ENCODE measurements around the gene GRIK1. TPM values are rescaled to one million over a fixed set of nuclear protein-coding genes. Genes with fewer than 3 reads are reported as not detected.

GRIK1 gene
- total RNA-seq, 4 donors from 2014 or later: 0.30 to 0.76 (median 0.36) TPM

GRCh38 chr21:29678626-29679025 is 261.2 kb downstream of the GRIK1 start:
- 81 to 92% methylated on average over 1 of the region's 1 CpG for WGBS, 2 donors
- TF ChIP-seq POLR2A (IDR thresholded peaks at IDR 0.05) (no peak), CTCF (IDR thresholded peaks at IDR 0.05) (no peak)
- intact Hi-C loops (cut with DNase I; ENCODE audit: low total_unique reads): no loop called here
- no peak overlapping the region for H3K4me3 ChIP-seq (ENCODE audit: low read depth, poor library complexity, severe bottlenecking)
- no peak for DNase-seq (ENCODE audit: low spot score in 2 of 2)

- no peak overlapping the region for H3K4me3 ChIP-seq (ENCODE audit: low read depth, poor library complexity, severe bottlenecking)
- TF ChIP-seq CTCF (IDR thresholded peaks at IDR 0.05) (no peak), POLR2A (IDR thresholded peaks at IDR 0.05) (no peak)
- intact Hi-C loops (cut with DNase I; ENCODE audit: low total_unique reads): no loop called here
- WGBS, 2 donors: 87 to 91% methylated on average over 4 of the region's 4 CpGs
- DNase-seq (ENCODE audit: low spot score in 2 of 2): no peak
Measured at GRCh38 chr21:29677326-29677725, 262.5 kb downstream of the GRIK1 start.

GRCh38 chr21:29676395-29676794 is 263.4 kb downstream of the GRIK1 start:
- no peak overlapping the region for H3K4me3 ChIP-seq (ENCODE audit: low read depth, poor library complexity, severe bottlenecking)
- no peak for TF ChIP-seq POLR2A (IDR thresholded peaks at IDR 0.05)
- DNase-seq (ENCODE audit: low spot score in 2 of 2): no peak
- whole genome bisulfite sequencing, 2 donors: 67 to 69% methylated on average over 4 of the region's 4 CpGs
- intact Hi-C loops (cut with DNase I; ENCODE audit: low total_unique reads): no loop called here

GRCh38 chr21:29675451-29675850 is 264.3 kb downstream of the GRIK1 start:
- TF ChIP-seq POLR2A (IDR thresholded peaks at IDR 0.05) (no peak), CTCF (IDR thresholded peaks at IDR 0.05) (no peak)
- no peak for DNase-seq (ENCODE audit: low spot score in 2 of 2)
- intact Hi-C loops (cut with DNase I; ENCODE audit: low total_unique reads): no loop called here
- no peak overlapping the region for H3K4me3 ChIP-seq (ENCODE audit: low read depth, poor library complexity, severe bottlenecking)
- 74 to 76% methylated on average over 1 of the region's 1 CpG for WGBS, 2 donors

GRCh38 chr21:29674343-29674742 is 265.5 kb downstream of the GRIK1 start:
- intact Hi-C loops (cut with DNase I; ENCODE audit: low total_unique reads): no loop called here
- TF ChIP-seq CTCF (IDR thresholded peaks at IDR 0.05) (no peak), POLR2A (IDR thresholded peaks at IDR 0.05) (no peak)
- 65 to 67% methylated on average over 3 of the region's 3 CpGs for WGBS, 2 donors
- DNase-seq (ENCODE audit: low spot score in 2 of 2): no peak
- H3K4me3 ChIP-seq (ENCODE audit: low read depth, poor library complexity, severe bottlenecking): no peak overlapping the region

GRCh38 chr21:29673096-29673610 is 266.6 kb downstream of the GRIK1 start:
- WGBS, 2 donors: 50 to 54% methylated on average over 6 of the region's 6 CpGs

More at GRCh38 chr21:29673096-29673610, 266.6 kb downstream of the GRIK1 start:
- intact Hi-C loops (cut with DNase I; ENCODE audit: low total_unique reads): no loop called here
- no peak for DNase-seq (ENCODE audit: low spot score in 2 of 2)
- no peak overlapping the region for H3K4me3 ChIP-seq (ENCODE audit: low read depth, poor library complexity, severe bottlenecking)
- no peak for TF ChIP-seq CTCF (IDR thresholded peaks at IDR 0.05)
- TF ChIP-seq POLR2A (IDR thresholded peaks at IDR 0.05): no peak
